HCT116 (cell line): ENCODE data around the gene HYAL4. TPM values are rescaled to one million over a fixed set of nuclear protein-coding genes. Genes with fewer than 3 reads are reported as not detected.

ENCODE experiments used
- total RNA-seq: library from RNA; stranded (reverse); gene quantifications from one replicate; pipeline ENCODE4 v1.2.1, GENCODE V29; 2021; ENCODE audit not compliant: unreplicated experiment
- TF ChIP-seq, protein P1 (sequence below): IDR thresholded peaks from 2 replicates; pipeline ENCODE4 v1.6.1; 2012

HYAL4 gene
- total RNA-seq, 1 experiment from 2014 or later: not detected

DNA sequence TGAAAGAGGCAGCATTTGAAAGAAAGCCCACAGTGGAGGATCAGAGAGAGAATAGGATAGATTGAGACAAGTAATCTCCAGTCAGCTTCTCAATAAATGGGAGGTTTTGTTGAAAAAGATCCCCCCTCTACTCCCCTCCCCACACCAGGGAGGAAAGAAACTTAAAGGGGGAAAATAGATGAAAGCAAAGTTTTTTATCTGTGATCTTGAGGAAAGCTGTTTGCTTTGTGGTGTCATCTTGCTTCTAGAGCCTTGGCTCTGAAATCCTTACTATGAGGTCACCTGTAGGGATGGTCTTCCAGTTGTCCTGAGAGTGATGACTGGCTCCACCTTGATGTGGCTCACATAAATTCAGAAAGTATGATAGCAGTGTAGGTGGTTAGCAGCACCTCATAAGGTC is 80.0 kb downstream of the HYAL4 start, which contains the start of gene SPAM1 (continued):
- TF ChIP-seq, protein P1, sequence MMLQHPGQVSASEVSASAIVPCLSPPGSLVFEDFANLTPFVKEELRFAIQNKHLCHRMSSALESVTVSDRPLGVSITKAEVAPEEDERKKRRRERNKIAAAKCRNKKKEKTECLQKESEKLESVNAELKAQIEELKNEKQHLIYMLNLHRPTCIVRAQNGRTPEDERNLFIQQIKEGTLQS: no peak

Other genes with a start within 250 kb of the HYAL4 start
- not detected for gene ASB15, start 243.3 kb upstream of the HYAL4 start, total RNA-seq
- gene LMOD2, start 189.3 kb upstream of the HYAL4 start, total RNA-seq: not detected
- 26.2 TPM for gene WASL, start 96.2 kb upstream of the HYAL4 start, total RNA-seq
- gene SPAM1, start 80.1 kb downstream of the HYAL4 start, total RNA-seq: not detected
- not detected for gene TMEM229A, start 187.9 kb downstream of the HYAL4 start, total RNA-seq